Limb (tissue), 2 donors: ENCODE data around the gene ST6GALNAC3.

Experiments used
- DNase-seq, 2 donors: peaks; one replicate each; pipeline ENCODE4 v3.0.0-alpha.2; 2016; ENCODE audit errors: extremely low spot score in 2 of 2

ST6GALNAC3 gene

GRCh38 chr1:76187436-76187835 lies 112.9 kb downstream of the ST6GALNAC3 start:
- DNase-seq: no peak

DNA sequence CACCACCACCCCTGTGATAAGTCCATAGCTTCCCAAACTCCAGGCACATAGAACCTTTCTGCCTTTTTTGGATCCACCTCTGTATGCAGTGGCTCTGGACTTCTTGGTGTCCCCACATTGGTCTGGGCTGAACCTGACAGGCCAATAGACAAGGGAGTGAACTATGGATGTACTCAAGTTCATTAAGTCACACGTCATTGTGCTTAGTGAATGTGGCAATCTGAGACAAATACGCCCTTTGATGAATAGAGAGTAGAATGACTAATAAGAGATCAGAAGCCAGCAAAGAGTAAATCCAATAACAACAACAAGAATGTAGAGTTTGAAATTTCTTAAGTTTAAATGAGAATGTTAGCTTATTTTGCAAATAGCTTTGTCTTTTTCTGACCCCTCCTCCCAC lies 114.8 kb downstream of the ST6GALNAC3 start:
- no peak for DNase-seq

DNA sequence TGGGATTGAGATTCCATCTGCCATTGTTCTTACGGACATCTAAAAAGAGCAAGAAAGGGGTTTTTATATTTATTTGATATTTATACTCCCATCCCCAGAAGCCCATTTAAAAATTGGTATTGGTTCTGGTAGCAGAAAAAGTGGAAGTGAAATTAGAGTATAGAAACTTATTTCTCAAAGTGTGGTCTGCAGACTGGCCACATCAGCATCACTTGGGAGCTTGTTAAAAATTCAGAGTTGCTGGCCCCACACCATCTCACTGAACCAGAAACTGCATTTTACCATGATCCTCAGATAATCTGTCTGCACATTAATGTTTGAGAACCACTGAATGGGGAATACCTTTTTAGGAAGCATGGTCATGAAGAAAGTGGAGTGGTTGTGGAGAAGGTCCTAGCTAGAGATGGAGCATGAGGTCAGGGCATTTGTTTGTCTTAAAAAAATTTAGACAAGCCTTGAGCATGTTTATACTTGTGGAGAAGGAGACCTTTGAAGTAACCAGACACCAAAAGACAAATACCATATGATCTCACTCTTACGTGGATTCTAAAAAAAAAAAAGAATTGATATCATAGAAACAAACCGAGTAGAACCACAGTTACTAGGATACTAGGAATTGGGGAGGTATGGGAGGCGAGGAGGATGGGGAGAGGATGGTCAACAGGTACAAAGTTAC lies 116.3 kb downstream of the ST6GALNAC3 start:
- no peak for DNase-seq

- no peak for DNase-seq
Observed at GRCh38 chr1:76191561-76191960, 117.0 kb downstream of the ST6GALNAC3 start.

DNA sequence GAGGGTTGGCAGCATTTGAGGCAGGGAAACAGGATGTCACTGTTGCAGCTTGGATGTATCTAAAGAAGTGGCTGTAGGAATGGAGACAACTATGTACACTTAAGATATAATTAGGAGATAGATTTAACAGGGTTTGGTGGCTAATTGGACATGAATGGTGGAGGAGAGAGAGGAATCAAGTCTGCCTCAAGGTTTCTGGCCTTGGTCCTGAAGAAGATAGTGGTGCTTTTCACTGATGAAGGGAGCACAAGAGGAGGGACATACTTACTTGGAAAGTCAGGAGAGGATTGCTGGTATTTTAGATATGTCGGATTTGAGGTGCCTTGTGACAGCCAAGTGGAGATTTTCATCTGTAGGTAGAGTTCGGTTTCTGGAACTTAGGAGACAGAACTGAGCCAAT lies 123.9 kb downstream of the ST6GALNAC3 start:
- DNase-seq: no peak

GRCh38 chr1:76202670-76203069 lies 128.1 kb downstream of the ST6GALNAC3 start:
- DNase-seq: no peak

- no peak for DNase-seq
Observed at GRCh38 chr1:76203127-76203526, 128.6 kb downstream of the ST6GALNAC3 start.

DNA sequence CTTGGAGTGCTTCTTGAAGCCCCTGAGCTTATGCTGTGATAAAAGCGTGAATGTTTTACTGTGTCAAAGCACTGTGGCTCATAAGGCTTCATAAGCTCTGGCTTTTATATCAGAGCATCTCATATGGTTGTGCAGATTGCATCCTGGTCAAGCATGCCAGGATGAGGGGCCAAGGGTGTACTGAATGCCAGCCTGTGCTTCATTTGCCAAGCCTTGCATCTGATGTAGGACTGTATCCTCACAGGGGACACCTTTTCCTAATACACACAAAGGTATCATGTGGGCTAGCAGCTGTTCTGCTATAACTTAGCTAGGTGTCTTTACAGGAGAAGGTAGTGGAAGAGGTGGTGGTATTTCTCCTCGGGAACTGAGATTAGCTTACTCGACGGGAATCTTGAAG lies 134.7 kb downstream of the ST6GALNAC3 start:
- no peak for DNase-seq

- no peak for DNase-seq
Observed at GRCh38 chr1:76209648-76210047, 135.1 kb downstream of the ST6GALNAC3 start.

DNA sequence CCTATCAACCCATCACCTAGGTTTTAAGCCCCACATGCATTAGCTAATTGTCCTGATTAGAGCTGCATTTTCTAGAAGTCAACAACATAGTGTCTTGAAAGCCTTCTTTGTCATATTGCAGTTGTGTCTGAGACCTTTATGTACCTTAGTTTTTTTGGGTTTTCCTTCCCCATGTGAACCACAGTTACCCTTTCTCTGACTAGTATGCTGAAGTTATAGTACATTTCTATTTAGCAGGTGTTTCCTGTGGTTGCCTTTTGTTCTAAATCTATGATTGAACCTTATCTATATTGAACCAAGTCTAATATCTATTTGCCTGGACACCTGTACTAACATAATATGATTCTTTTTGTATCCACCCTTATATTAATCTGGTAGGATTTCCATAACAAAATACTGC lies 135.6 kb downstream of the ST6GALNAC3 start:
- no peak for DNase-seq

GRCh38 chr1:76218888-76219287 lies 144.3 kb downstream of the ST6GALNAC3 start:
- no peak for DNase-seq

DNA sequence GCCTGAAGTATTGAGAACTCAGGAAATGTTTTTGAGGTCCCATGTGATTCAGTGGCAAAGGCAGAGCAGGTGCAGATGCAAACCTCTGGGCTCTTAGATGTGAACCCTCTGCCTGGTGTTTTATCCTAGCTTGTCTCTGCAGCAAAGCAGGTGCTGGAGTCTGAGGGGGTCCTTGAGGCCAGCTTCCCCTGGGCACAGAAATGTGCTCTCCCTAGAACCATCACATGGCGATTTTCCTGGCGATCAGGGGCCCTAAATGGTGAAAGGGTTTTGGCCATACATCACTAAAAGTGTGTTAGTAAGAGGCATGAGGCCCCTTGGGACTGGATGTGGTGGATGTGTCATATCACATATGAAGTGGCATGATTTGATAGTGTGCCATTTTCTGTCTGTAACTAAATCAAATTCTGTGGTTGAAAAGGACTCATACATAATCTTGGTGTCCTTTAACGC lies 144.8 kb downstream of the ST6GALNAC3 start:
- no peak for DNase-seq

GRCh38 chr1:76224752-76225151 lies 150.2 kb downstream of the ST6GALNAC3 start:
- DNase-seq: no peak

DNA sequence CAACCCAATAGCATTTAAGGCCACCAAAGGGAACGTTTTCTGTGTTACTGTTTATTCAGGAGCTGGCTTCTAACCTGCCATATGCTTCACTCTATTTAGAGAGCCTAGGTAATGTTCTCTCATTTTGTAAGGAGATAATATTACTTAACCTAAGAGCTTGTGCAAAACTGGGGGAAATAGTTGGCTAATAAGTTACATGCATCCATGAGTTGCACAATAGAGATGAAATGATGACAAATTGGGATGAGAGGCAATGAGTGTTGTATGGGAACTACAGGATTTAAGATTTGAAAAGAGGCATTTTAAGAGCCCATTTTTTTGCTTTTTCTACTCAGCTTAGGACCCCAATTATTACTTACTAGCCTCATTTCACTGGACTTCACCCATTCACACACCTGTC lies 151.0 kb downstream of the ST6GALNAC3 start:
- DNase-seq: no peak

DNA sequence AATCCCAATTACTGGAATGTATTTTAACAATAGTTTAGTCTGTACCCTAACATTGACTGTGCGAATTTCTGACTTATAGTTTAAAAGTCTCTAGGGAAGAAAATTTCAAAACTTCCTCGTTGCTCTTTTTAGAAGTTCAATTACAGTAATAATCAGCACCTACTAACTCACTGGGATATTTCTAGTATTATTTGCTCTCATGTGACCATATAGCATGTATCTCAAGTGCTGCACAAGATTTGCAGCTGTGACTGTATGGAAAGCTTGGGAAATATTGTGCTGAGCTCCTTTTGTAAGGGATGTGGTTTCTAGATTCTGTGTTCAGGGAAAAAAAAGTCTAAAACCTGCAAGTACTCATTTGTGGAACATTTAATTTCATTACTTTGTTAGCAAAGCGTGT lies 153.1 kb downstream of the ST6GALNAC3 start:
- DNase-seq: no peak

- no peak for DNase-seq
Observed at GRCh38 chr1:76229279-76230005, 154.9 kb downstream of the ST6GALNAC3 start.

DNA sequence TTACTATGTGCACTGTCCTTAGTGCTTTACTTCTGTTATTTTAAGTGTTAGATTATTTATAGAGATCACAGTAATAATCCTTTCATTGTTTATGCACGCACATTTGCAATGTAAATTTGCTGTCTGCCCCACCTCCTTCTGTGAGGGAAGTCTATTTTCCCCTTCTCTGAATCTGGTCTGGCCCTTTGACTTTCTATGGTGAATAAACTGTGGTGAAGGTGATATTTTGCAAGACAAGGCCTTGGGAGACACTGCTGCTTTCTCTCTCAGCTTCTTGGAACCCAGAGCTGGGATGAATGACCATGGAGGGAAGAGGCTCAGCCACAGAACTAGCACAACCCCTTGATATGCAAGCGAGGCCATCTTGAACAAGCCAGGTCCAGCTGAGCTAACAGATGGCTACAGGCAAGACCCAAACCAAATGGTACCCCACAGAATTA lies 156.3 kb downstream of the ST6GALNAC3 start:
- no peak for DNase-seq

GRCh38 chr1:76231320-76231719 lies 156.8 kb downstream of the ST6GALNAC3 start:
- DNase-seq: no peak

DNA sequence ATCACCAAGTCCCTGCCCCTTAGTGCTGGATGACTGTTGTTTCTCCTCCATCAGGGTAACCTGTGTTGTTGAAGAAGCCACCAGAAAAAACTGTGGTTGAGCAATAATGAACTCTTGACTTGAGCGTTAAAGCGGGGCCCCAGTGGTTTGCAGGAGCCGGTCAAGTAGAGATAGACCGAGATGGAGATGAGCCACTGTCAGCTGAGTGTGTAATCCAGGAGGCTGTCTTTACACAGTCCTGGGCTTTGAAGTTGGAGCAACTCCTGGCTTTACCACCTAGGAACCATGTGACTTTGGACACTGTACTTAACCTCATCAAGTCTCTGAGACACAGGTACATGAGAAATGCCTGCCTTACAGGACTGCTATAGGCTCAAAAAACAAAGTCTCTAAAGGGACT lies 158.1 kb downstream of the ST6GALNAC3 start:
- DNase-seq: no peak

DNA sequence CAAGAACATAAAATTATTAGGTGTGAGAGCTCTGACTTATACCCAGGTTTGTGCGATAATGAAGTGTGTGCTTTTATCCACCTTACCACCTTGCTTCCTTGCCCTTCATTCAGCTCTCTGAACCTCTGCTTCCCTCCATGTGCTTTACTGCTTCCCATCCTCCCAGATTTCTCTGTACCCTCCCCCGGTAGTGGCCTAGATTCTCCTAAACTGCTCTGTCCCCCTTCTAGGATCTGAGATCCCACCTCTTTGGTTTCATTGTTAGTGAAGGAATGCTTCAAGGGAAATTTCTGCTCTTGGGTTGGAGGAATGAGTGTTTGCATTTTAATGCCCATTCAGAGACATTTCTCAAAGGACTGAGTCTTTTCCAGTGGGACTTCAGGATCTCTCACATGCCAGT lies 159.5 kb downstream of the ST6GALNAC3 start:
- no peak for DNase-seq

- DNase-seq: no peak
Observed at GRCh38 chr1:76237211-76237610, 162.7 kb downstream of the ST6GALNAC3 start.

- no peak for DNase-seq
Observed at GRCh38 chr1:76238094-76238628, 163.6 kb downstream of the ST6GALNAC3 start.

- DNase-seq: no peak
Observed at GRCh38 chr1:76239470-76239918, 164.9 kb downstream of the ST6GALNAC3 start.
